B cell (primary cell): ENCODE results near the gene NCAM1. TPM values are rescaled to one million over a fixed set of nuclear protein-coding genes. Genes with fewer than 3 reads are reported as not detected.

Experiments
- ATAC-seq: fragments of 200-7000 bp; cut with Tn5 transposase; one replicate; pipeline ENCODE4 v1.10.0; 2021; ENCODE audit warnings: low read depth, mild to moderate bottlenecking, moderate number of reproducible peaks, moderate library complexity
- CTCF ChIA-PET: fragments of 350-600 bp; sonication (Branson Sonifier 250); formaldehyde crosslinking; loops from one replicate; lab custom pipeline; 2021; ENCODE audit warnings: antibody characterized with exemption, inconsistent platforms; lab: Charles Lee
- POLR2A ChIA-PET: fragments of 350-600 bp; sonication (Branson Sonifier 250); formaldehyde crosslinking; loops from one replicate; lab custom pipeline; 2021; ENCODE audit warnings: antibody characterized with exemption; lab: Charles Lee
- DNase-seq: peaks from one replicate; pipeline ENCODE4 v3.0.0; 2013
- H2AFZ ChIP-seq: 2 replicates; pipeline ENCODE4 v1.6.1; 2012; ENCODE audit warnings: mild to moderate bottlenecking, low read depth, low read length; ENCODE audit not compliant: insufficient read depth, poor library complexity, severe bottlenecking
- H3K27ac ChIP-seq, 2 donors: 1 replicate in 1 of 2; 2 replicates in 1 of 2; pipeline ENCODE4 v1.5.1; 2012 to 2013; ENCODE audit warnings: low read length in 2 of 2, mild to moderate bottlenecking in 2 of 2, moderate library complexity in 1 of 2
- H3K27me3 ChIP-seq, 4 experiments: fragments of 200-600 bp in 1 of 4; sonication (generic) in 1 of 4; replicated peaks in 1 of 4; 1 replicate in 2 of 4; 2 replicates in 2 of 4; pipeline versions ENCODE4 v1.6.1 to v1.7.0; 2013 to 2016; ENCODE audit warnings: low read length in 3 of 4, mild to moderate bottlenecking in 2 of 4, mixed read lengths in 1 of 4, moderate library complexity in 1 of 4; ENCODE audit not compliant: insufficient read depth in 4 of 4, control insufficient read depth in 3 of 4; ENCODE audit errors: control extremely low read depth in 1 of 4
- H3K36me3 ChIP-seq, 2 experiments: replicated peaks in 1 of 2; 1 replicate in 1 of 2; 2 replicates in 1 of 2; pipeline versions ENCODE4 v1.6.1 to v1.7.1; 2013; ENCODE audit warnings: low read length in 1 of 2; ENCODE audit not compliant: insufficient read depth in 2 of 2, control insufficient read depth in 1 of 2; ENCODE audit errors: control extremely low read depth in 1 of 2, extremely low read depth in 1 of 2
- H3K4me1 ChIP-seq, 2 donors: fragments of 200-600 bp in 1 of 2; sonication (generic) in 1 of 2; 1 replicate in 1 of 2; 2 replicates in 1 of 2; pipeline versions ENCODE4 v1.5.1 to v1.6.1; 2013 to 2017; ENCODE audit warnings: low read length in 2 of 2; ENCODE audit not compliant: control insufficient read depth in 2 of 2, insufficient read depth in 2 of 2
- H3K4me2 ChIP-seq: replicated peaks from 2 replicates; pipeline ENCODE3; 2012; ENCODE audit warnings: mild to moderate bottlenecking, low read depth, low read length; ENCODE audit not compliant: poor library complexity, severe bottlenecking
- H3K4me3 ChIP-seq, 5 experiments: fragments of 200-600 bp in 1 of 5; sonication (generic) in 1 of 5; 1 replicate in 3 of 5; 2 replicates in 2 of 5; pipeline versions ENCODE4 v1.5.1 to v1.7.0; 2011 to 2016; ENCODE audit warnings: low read length in 4 of 5, mild to moderate bottlenecking in 4 of 5, low read depth in 2 of 5, control low read depth in 1 of 5, moderate library complexity in 1 of 5; ENCODE audit not compliant: insufficient read depth in 1 of 5; ENCODE audit errors: control extremely low read depth in 1 of 5, extremely low read depth in 1 of 5
- H3K79me2 ChIP-seq: fragments of 200-600 bp; sonication (generic); one replicate; pipeline ENCODE4 v1.6.0; 2016; ENCODE audit warnings: low read length; ENCODE audit not compliant: control insufficient read depth, insufficient read depth
- H3K9ac ChIP-seq: fragments of 200-600 bp; sonication (generic); 2 replicates; pipeline ENCODE4 v1.6.1; 2017; ENCODE audit warnings: mild to moderate bottlenecking, low read length, moderate library complexity
- H3K9me3 ChIP-seq, 3 donors: one replicate each; pipeline versions ENCODE4 v1.6.1 to v1.7.1; 2013; ENCODE audit warnings: low read length in 2 of 3; ENCODE audit not compliant: control insufficient read depth in 2 of 3, insufficient read depth in 1 of 3; ENCODE audit errors: control extremely low read depth in 1 of 3
- H4K20me1 ChIP-seq: 2 replicates; pipeline ENCODE4 v1.6.0; 2012; ENCODE audit warnings: mild to moderate bottlenecking, low read length; ENCODE audit not compliant: insufficient read depth, control insufficient read depth, poor library complexity, severe bottlenecking
- H3K27ac Mint-ChIP-seq: one replicate; pipeline ENCODE4 v1.8.0; 2021; ENCODE audit warnings: mixed read lengths
- H3K27me3 Mint-ChIP-seq: one replicate; pipeline ENCODE4 v1.8.0; 2021; ENCODE audit warnings: mixed read lengths
- H3K4me1 Mint-ChIP-seq: one replicate; pipeline ENCODE4 v1.8.0; 2021; ENCODE audit warnings: mixed read lengths
- H3K4me3 Mint-ChIP-seq: one replicate; pipeline ENCODE4 v1.8.0; 2021; ENCODE audit warnings: mixed read lengths
- H3K9me3 Mint-ChIP-seq: one replicate; pipeline ENCODE4 v1.8.0; 2022; ENCODE audit warnings: mixed read lengths; ENCODE audit not compliant: insufficient read depth
- CTCF ChIP-seq: fragments of 200-600 bp; IDR thresholded peaks from one replicate; pipeline ENCODE4 v1.8.0; 2022; ENCODE audit warnings: antibody characterized with exemption, mild to moderate bottlenecking
- EZH2 ChIP-seq: IDR thresholded peaks from 2 replicates; pipeline ENCODE4 v1.6.1; 2012; ENCODE audit warnings: borderline replicate concordance, low read depth, mild to moderate bottlenecking, moderate library complexity, low read length; ENCODE audit not compliant: insufficient read depth, poor library complexity, severe bottlenecking
- WGBS: methylation state at CpG from one replicate; pipeline ENCODE4 v1.1.5; 2013; ENCODE audit warnings: missing lambda C conversion rate; ENCODE audit not compliant: insufficient coverage; 5-methylcytosine and 5-hydroxymethylcytosine counted together
- intact Hi-C: fragments of 100-400 bp; cut with micrococcal nuclease; formaldehyde crosslinking; loops from one replicate; pipeline ENCODE4 v1.10.0; 2022
- polyA plus RNA-seq: library from polyadenylated mRNA; depleted of rRNA; stranded (reverse); fragments of >200 nt; gene quantifications from 2 replicates; pipeline ENCODE4 v1.2.3, GENCODE V29; 2012
- total RNA-seq, 2 donors: library from RNA; stranded (reverse); fragments of 120-200 nt in 1 of 2; gene quantifications; 1 replicate in 1 of 2; 2 replicates in 1 of 2; pipeline versions ENCODE4 v1.2.3 to v1.2.4, GENCODE V29; 2013 to 2022

NCAM1 gene
- total and polyA plus RNA-seq, 2 donors (not counting 1 experiment from before 2014, with no cell fraction given), result 0.37 TPM; not detected in 1

- Histone ChIP-seq H3K9me3 (no peaks in the 10 kb centered on the region), H3K4me2 (no peak overlapping the region), H3K9ac (no peak overlapping the region), H3K4me1 (no peaks in the 10 kb centered on the region), H3K79me2 (no peaks in the 10 kb centered on the region), H4K20me1 (no peaks in the 10 kb centered on the region), H3K4me3 (no peak overlapping the region), H3K36me3 (no peaks in the 10 kb centered on the region), H3K27ac (no peak overlapping the region), H2AFZ (no peak overlapping the region), H3K27me3 (peaks cover 0 to 2% (median 0%) of the 10 kb centered on the region in 4 experiments)
- H3K4me1 Mint-ChIP-seq, result no peaks in the 10 kb centered on the region
- DNase-seq (no peak), ATAC-seq (no peak)
- POLR2A ChIA-PET, result no interaction called here
- no peak overlapping the region for H3K4me3 Mint-ChIP-seq
- H3K27ac Mint-ChIP-seq, result no peak overlapping the region
- CTCF ChIA-PET, result no interaction called here
- H3K27me3 Mint-ChIP-seq, result no peaks in the 10 kb centered on the region
- no peaks in the 10 kb centered on the region for H3K9me3 Mint-ChIP-seq
- intact Hi-C loops, result no loop called here
- no peak for TF ChIP-seq EZH2
- TF ChIP-seq CTCF, result no peak
Measured at GRCh38 chr11:113015098-113015455, 53.9 kb downstream of the NCAM1 start.

GRCh38 chr11:113016905-113017304 is 55.7 kb downstream of the NCAM1 start:
- ATAC-seq (no peak), DNase-seq (no peak)
- Mint-ChIP-seq H3K27ac (no peak overlapping the region), H3K27me3 (no peaks in the 10 kb centered on the region), H3K9me3 (no peaks in the 10 kb centered on the region), H3K4me1 (no peaks in the 10 kb centered on the region), H3K4me3 (no peak overlapping the region)
- no peaks in the 10 kb centered on the region for H4K20me1 ChIP-seq
- CTCF ChIA-PET, result no interaction called here
- H2AFZ ChIP-seq, result no peak overlapping the region
- no peak for TF ChIP-seq CTCF
- no peak for TF ChIP-seq EZH2
- H3K36me3 ChIP-seq, result no peaks in the 10 kb centered on the region
- H3K4me1 ChIP-seq, result no peaks in the 10 kb centered on the region
- H3K79me2 ChIP-seq, result no peaks in the 10 kb centered on the region
- intact Hi-C loops, result no loop called here
- H3K9ac ChIP-seq, result no peak overlapping the region
- peaks cover 0 to 2% (median 0%) of the 10 kb centered on the region in 4 experiments for H3K27me3 ChIP-seq
- no peak overlapping the region for H3K4me3 ChIP-seq
- no peaks in the 10 kb centered on the region for H3K9me3 ChIP-seq
- no peak overlapping the region for H3K4me2 ChIP-seq
- WGBS, result 50% methylated on average over 1 of the region's 4 CpGs
- H3K27ac ChIP-seq, result no peak overlapping the region
- POLR2A ChIA-PET, result no interaction called here
